Neural cell (in vitro differentiated cells): Measurements from ENCODE around the gene INSRR. TPM values are rescaled to one million over a fixed set of nuclear protein-coding genes. Genes with fewer than 3 reads are reported as not detected.

Experiments
- H2AFZ ChIP-seq: fragments of 200-600, 300-800 bp; sonication (generic), shearing (Covaris generic); 2 replicates; pipeline ENCODE4 v1.6.0; 2014; ENCODE audit warnings: low read depth, mild to moderate bottlenecking, antibody characterized with exemption, low read length, moderate library complexity
- H3F3A ChIP-seq: fragments of 200-600 bp; shearing (Covaris generic); 2 replicates; pipeline ENCODE4 v1.6.1; 2016; ENCODE audit warnings: mild to moderate bottlenecking, moderate library complexity, mixed read lengths, antibody characterized with exemption, low read length; ENCODE audit not compliant: insufficient read depth, poor library complexity, severe bottlenecking
- H3K27ac ChIP-seq: fragments of 200-600, 300-800 bp; sonication (generic), shearing (Covaris generic); 2 replicates; pipeline ENCODE4 v1.5.1; 2014; ENCODE audit warnings: mild to moderate bottlenecking, low read length, moderate library complexity
- H3K27me3 ChIP-seq: fragments of 300-800, 200-600 bp; sonication (generic), shearing (Covaris generic); 2 replicates; pipeline ENCODE4 v1.6.0; 2014; ENCODE audit warnings: mild to moderate bottlenecking, low read depth, low read length, moderate library complexity; ENCODE audit not compliant: insufficient read depth
- H3K36me3 ChIP-seq: fragments of 300-800, 200-600 bp; sonication (generic), shearing (Covaris generic); 2 replicates; pipeline ENCODE4 v1.5.1; 2014; ENCODE audit warnings: mild to moderate bottlenecking, antibody characterized with exemption, low read length, moderate library complexity; ENCODE audit not compliant: insufficient read depth
- H3K4me2 ChIP-seq: fragments of 300-800, 200-600 bp; sonication (generic), shearing (Covaris generic); 2 replicates; pipeline ENCODE4 v1.6.0; 2014; ENCODE audit warnings: mild to moderate bottlenecking, low read length
- H3K4me3 ChIP-seq: fragments of 300-800, 200-600 bp; sonication (generic), shearing (Covaris generic); 2 replicates; pipeline ENCODE4 v1.5.1; 2014; ENCODE audit warnings: mild to moderate bottlenecking, low read length, moderate library complexity
- H3K79me2 ChIP-seq: fragments of 200-600 bp; shearing (Covaris generic); replicated peaks from 2 replicates; pipeline ENCODE4 v1.6.0; 2014; ENCODE audit warnings: mild to moderate bottlenecking, low read length, moderate library complexity; ENCODE audit not compliant: insufficient read depth
- H3K9ac ChIP-seq: fragments of 300-800, 200-600 bp; sonication (generic), shearing (Covaris generic); 2 replicates; pipeline ENCODE4 v1.6.1; 2016; ENCODE audit warnings: mild to moderate bottlenecking, low read length, mixed read lengths
- H3K9me2 ChIP-seq: fragments of 200-600 bp; shearing (Covaris generic); 2 replicates; pipeline ENCODE4 v1.6.1; 2016; ENCODE audit warnings: mild to moderate bottlenecking, low read length, mixed read lengths; ENCODE audit not compliant: insufficient read depth
- H3K9me3 ChIP-seq: fragments of 200-600, 300-800 bp; sonication (generic), shearing (Covaris generic); 2 replicates; pipeline ENCODE4 v1.6.1; 2016; ENCODE audit warnings: mild to moderate bottlenecking, mixed run types, low read length, moderate library complexity, mixed read lengths
- H4K20me1 ChIP-seq: fragments of 200-600 bp; shearing (Covaris generic); 2 replicates; pipeline ENCODE4 v1.6.1; 2016; ENCODE audit warnings: mild to moderate bottlenecking, mixed run types; ENCODE audit not compliant: insufficient read depth
- EP300 ChIP-seq: fragments of 450-650 bp; conservative IDR thresholded peaks from 2 replicates; pipeline ENCODE4 v1.6.1; 2014; ENCODE audit warnings: antibody characterized with exemption, mild to moderate bottlenecking, moderate library complexity; ENCODE audit not compliant: poor library complexity, severe bottlenecking
- EZH2 ChIP-seq: fragments of 200-600, 300-800 bp; shearing (Covaris generic), sonication (generic); IDR thresholded peaks from 2 replicates; pipeline ENCODE4 v1.6.1; 2014; ENCODE audit warnings: antibody characterized with exemption, low read length, borderline replicate concordance, mild to moderate bottlenecking; ENCODE audit not compliant: insufficient read depth, poor library complexity, severe bottlenecking
- MXI1 ChIP-seq: fragments of 450-650 bp; conservative IDR thresholded peaks from 2 replicates; pipeline ENCODE4 v1.6.1; 2014; ENCODE audit warnings: antibody characterized with exemption, mild to moderate bottlenecking; ENCODE audit not compliant: poor library complexity, severe bottlenecking
- POLR2AphosphoS5 ChIP-seq: IDR thresholded peaks from 2 replicates; pipeline ENCODE4 v1.6.1; 2012
- RAD21 ChIP-seq: fragments of 450-650 bp; conservative IDR thresholded peaks from 2 replicates; pipeline ENCODE4 v1.6.1; 2014; ENCODE audit warnings: antibody characterized with exemption, mild to moderate bottlenecking, moderate library complexity
- SMC3 ChIP-seq: fragments of 450-650 bp; conservative IDR thresholded peaks from 2 replicates; pipeline ENCODE4 v1.6.1; 2014; ENCODE audit warnings: antibody characterized with exemption, mild to moderate bottlenecking, moderate library complexity; ENCODE audit not compliant: poor library complexity
- TAF1 ChIP-seq: IDR thresholded peaks from 2 replicates; pipeline ENCODE4 v1.6.1; 2012; ENCODE audit warnings: low read depth
- polyA plus RNA-seq: library from polyadenylated mRNA; depleted of rRNA; stranded (reverse); fragments of >200 nt; gene quantifications from 2 replicates; pipeline ENCODE4 v1.2.3, GENCODE V29; 2014
- TF ChIP-seq, protein P1 (sequence below): fragments of 450-650 bp; IDR thresholded peaks from 2 replicates; pipeline ENCODE4 v1.5.1; 2014; ENCODE audit warnings: antibody characterized with exemption, mild to moderate bottlenecking, moderate library complexity; ENCODE audit not compliant: poor library complexity, severe bottlenecking
- TF ChIP-seq, protein P2 (sequence below): IDR thresholded peaks from 2 replicates; pipeline ENCODE4 v1.6.1; 2012; ENCODE audit warnings: borderline replicate concordance

Gene INSRR
- polyA plus RNA-seq, 1 donor from 2014 or later = 3.0 TPM

DNA sequence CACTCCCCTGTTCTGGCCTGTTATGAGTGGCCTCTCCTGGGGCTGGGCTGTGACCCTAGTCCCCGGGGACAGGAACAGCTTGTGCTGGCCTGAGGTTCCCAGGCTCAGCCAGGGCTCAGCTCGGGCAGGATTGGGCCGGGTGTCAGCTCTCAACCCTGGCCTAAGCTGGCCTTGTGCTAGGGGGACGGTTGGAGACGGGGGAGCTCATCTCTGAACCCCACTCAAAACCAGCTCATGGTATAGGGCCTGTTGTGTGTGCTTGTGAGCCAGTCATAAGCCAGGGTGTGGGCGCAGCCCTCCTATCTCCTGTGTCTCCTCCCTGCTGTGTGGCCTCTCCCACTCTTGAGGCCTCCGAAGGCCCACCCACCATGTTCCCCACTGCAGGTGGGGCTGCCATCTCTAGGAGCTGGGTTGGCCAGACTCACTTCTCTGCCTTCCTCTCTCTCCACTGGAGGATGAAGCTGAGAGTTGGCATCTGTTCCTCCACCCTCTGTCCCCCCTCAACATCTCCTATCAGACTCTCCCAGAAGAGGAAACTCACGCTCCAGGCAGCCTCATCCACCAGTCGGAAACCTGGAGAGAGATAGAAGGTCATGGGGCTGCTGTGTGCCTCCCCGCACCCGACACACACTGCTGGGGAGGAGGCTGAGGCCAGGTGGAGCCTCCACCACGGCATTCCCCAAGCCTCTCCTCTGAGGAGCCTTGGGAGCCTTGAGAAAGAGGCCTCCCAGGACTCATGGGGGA is 36.0 kb upstream of the INSRR start:
- TF ChIP-seq EP300 (no peak), RAD21 (no peak), MXI1 (no peak), SMC3 (no peak), POLR2AphosphoS5 (no peak)
- TF ChIP-seq, protein P1, sequence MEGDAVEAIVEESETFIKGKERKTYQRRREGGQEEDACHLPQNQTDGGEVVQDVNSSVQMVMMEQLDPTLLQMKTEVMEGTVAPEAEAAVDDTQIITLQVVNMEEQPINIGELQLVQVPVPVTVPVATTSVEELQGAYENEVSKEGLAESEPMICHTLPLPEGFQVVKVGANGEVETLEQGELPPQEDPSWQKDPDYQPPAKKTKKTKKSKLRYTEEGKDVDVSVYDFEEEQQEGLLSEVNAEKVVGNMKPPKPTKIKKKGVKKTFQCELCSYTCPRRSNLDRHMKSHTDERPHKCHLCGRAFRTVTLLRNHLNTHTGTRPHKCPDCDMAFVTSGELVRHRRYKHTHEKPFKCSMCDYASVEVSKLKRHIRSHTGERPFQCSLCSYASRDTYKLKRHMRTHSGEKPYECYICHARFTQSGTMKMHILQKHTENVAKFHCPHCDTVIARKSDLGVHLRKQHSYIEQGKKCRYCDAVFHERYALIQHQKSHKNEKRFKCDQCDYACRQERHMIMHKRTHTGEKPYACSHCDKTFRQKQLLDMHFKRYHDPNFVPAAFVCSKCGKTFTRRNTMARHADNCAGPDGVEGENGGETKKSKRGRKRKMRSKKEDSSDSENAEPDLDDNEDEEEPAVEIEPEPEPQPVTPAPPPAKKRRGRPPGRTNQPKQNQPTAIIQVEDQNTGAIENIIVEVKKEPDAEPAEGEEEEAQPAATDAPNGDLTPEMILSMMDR = no peak
- Histone ChIP-seq H3F3A (no peaks in the 10 kb centered on the region), H3K27ac (no peak overlapping the region), H4K20me1 (no peaks in the 10 kb centered on the region), H3K9me2 (no peaks in the 10 kb centered on the region), H3K9ac (no peak overlapping the region), H3K27me3 (peaks cover 46% of the 10 kb centered on the region), H3K4me2 (no peak overlapping the region), H3K79me2 (no peaks in the 10 kb centered on the region), H3K4me3 (no peak overlapping the region), H3K36me3 (no peaks in the 10 kb centered on the region), H3K9me3 (no peaks in the 10 kb centered on the region), H2AFZ (no peak overlapping the region)

DNA sequence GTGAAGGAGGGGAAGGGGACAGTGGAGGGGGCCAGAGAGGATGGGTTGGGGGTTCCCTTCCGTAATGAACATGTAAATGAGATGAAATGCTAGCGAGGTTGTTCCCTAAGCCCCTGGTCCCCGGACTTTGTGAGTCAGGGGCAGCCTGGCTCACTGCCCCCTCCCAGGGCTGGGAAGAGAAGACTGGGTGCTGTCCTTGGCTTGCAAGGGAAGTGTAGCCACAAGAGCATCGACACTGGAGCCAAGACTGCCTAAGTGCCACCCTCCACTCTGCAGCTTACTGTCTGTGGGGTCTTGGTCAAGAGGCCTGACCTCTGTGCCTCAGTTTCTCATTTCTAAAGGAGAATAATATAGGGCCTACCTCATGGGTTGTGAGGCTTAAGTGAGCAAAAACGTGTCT is 35.1 kb upstream of the INSRR start:
- H3K79me2 ChIP-seq = no peaks in the 10 kb centered on the region
- no peak overlapping the region for H2AFZ ChIP-seq
- no peaks in the 10 kb centered on the region for H3F3A ChIP-seq
- no peak overlapping the region for H3K27ac ChIP-seq
- no peaks in the 10 kb centered on the region for H3K9me3 ChIP-seq
- TF ChIP-seq EZH2 (no peak), TAF1 (no peak), RAD21 (no peak), EP300 (no peak), SMC3 (no peak), POLR2AphosphoS5 (no peak), MXI1 (no peak)
- TF ChIP-seq, protein P2, sequence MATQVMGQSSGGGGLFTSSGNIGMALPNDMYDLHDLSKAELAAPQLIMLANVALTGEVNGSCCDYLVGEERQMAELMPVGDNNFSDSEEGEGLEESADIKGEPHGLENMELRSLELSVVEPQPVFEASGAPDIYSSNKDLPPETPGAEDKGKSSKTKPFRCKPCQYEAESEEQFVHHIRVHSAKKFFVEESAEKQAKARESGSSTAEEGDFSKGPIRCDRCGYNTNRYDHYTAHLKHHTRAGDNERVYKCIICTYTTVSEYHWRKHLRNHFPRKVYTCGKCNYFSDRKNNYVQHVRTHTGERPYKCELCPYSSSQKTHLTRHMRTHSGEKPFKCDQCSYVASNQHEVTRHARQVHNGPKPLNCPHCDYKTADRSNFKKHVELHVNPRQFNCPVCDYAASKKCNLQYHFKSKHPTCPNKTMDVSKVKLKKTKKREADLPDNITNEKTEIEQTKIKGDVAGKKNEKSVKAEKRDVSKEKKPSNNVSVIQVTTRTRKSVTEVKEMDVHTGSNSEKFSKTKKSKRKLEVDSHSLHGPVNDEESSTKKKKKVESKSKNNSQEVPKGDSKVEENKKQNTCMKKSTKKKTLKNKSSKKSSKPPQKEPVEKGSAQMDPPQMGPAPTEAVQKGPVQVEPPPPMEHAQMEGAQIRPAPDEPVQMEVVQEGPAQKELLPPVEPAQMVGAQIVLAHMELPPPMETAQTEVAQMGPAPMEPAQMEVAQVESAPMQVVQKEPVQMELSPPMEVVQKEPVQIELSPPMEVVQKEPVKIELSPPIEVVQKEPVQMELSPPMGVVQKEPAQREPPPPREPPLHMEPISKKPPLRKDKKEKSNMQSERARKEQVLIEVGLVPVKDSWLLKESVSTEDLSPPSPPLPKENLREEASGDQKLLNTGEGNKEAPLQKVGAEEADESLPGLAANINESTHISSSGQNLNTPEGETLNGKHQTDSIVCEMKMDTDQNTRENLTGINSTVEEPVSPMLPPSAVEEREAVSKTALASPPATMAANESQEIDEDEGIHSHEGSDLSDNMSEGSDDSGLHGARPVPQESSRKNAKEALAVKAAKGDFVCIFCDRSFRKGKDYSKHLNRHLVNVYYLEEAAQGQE = no peak
- TF ChIP-seq, protein P1 = no peak
- H3K9ac ChIP-seq = no peak overlapping the region
- peaks cover 46% of the 10 kb centered on the region for H3K27me3 ChIP-seq
- H4K20me1 ChIP-seq = no peaks in the 10 kb centered on the region
- H3K4me3 ChIP-seq = no peak overlapping the region
- no peaks in the 10 kb centered on the region for H3K9me2 ChIP-seq
- H3K36me3 ChIP-seq = no peaks in the 10 kb centered on the region
- H3K4me2 ChIP-seq = no peak overlapping the region
